Mesenchymal stem cell (in vitro differentiated cells and primary cell): ENCODE data around the gene MAN1B1.

Source experiments
- DNase-seq: peaks from one replicate; pipeline ENCODE4 v3.0.0-alpha.2; 2013
- H2AFZ ChIP-seq: one replicate; pipeline ENCODE4 v1.6.1; 2013; ENCODE audit warnings: low read depth, mild to moderate bottlenecking, control low read depth, inconsistent platforms, low read length, moderate library complexity
- H2AK5ac ChIP-seq: 2 replicates; pipeline ENCODE4 v1.6.1; 2013; ENCODE audit warnings: low read length, moderate library complexity, mild to moderate bottlenecking, inconsistent platforms; ENCODE audit not compliant: severe bottlenecking
- H2BK120ac ChIP-seq: one replicate; pipeline ENCODE4 v1.6.1; 2013; ENCODE audit warnings: low read depth, mild to moderate bottlenecking, inconsistent platforms, low read length, moderate library complexity
- H2BK12ac ChIP-seq, 2 experiments: one replicate each; pipeline ENCODE4 v1.6.1; 2013; ENCODE audit warnings: inconsistent platforms in 2 of 2, low read length in 2 of 2, mild to moderate bottlenecking in 2 of 2, moderate library complexity in 2 of 2, control low read depth in 1 of 2
- H2BK15ac ChIP-seq: one replicate; pipeline ENCODE4 v1.6.1; 2013; ENCODE audit warnings: mild to moderate bottlenecking, low read depth, inconsistent platforms; ENCODE audit not compliant: poor library complexity, severe bottlenecking
- H2BK5ac ChIP-seq: 2 replicates; pipeline ENCODE4 v1.6.1; 2013; ENCODE audit warnings: low read depth, mild to moderate bottlenecking, low read length, control low read depth, inconsistent platforms; ENCODE audit not compliant: poor library complexity, severe bottlenecking
- H3K14ac ChIP-seq, 2 experiments: one replicate each; pipeline ENCODE4 v1.6.1; 2013; ENCODE audit warnings: inconsistent platforms in 2 of 2, low read length in 2 of 2, control low read depth in 1 of 2, mild to moderate bottlenecking in 1 of 2, moderate library complexity in 1 of 2
- H3K18ac ChIP-seq, 2 experiments: one replicate each; pipeline ENCODE4 v1.6.1; 2013; ENCODE audit warnings: inconsistent platforms in 2 of 2, low read length in 2 of 2, control low read depth in 1 of 2, low read depth in 1 of 2, mild to moderate bottlenecking in 1 of 2
- H3K23ac ChIP-seq, 2 experiments: one replicate each; pipeline ENCODE4 v1.6.1; 2013; ENCODE audit warnings: inconsistent platforms in 2 of 2, low read length in 2 of 2, mild to moderate bottlenecking in 2 of 2, moderate library complexity in 2 of 2, control low read depth in 1 of 2
- H3K27ac ChIP-seq: 2 replicates; pipeline ENCODE4 v1.5.1; 2013; ENCODE audit warnings: mild to moderate bottlenecking, moderate library complexity, low read length, control low read depth, inconsistent platforms; ENCODE audit not compliant: poor library complexity, severe bottlenecking
- H3K27me3 ChIP-seq, 2 experiments: 2 replicates each; pipeline versions ENCODE4 v1.6.1 to v1.7.0; 2013; ENCODE audit warnings: low read length in 2 of 2, mild to moderate bottlenecking in 2 of 2, moderate library complexity in 2 of 2, control low read depth in 1 of 2, inconsistent platforms in 1 of 2; ENCODE audit not compliant: control insufficient read depth in 1 of 2, insufficient read depth in 1 of 2
- H3K36me3 ChIP-seq, 2 experiments: 2 replicates each; pipeline versions ENCODE4 v1.6.1 to v1.7.0; 2013; ENCODE audit warnings: low read length in 2 of 2, control low read depth in 1 of 2, inconsistent platforms in 1 of 2, low read depth in 1 of 2, mild to moderate bottlenecking in 1 of 2; ENCODE audit not compliant: insufficient read depth in 2 of 2, control insufficient read depth in 1 of 2
- H3K4ac ChIP-seq, 2 experiments: one replicate each; pipeline ENCODE4 v1.6.1; 2013; ENCODE audit warnings: inconsistent platforms in 2 of 2, low read length in 2 of 2, mild to moderate bottlenecking in 2 of 2, moderate library complexity in 2 of 2, control low read depth in 1 of 2, low read depth in 1 of 2
- H3K4me1 ChIP-seq: 2 replicates; pipeline ENCODE4 v1.6.1; 2013; ENCODE audit warnings: low read depth, low read length, control low read depth; ENCODE audit not compliant: control insufficient read depth, insufficient read depth
- H3K4me2 ChIP-seq: 2 replicates; pipeline ENCODE4 v1.6.1; 2013; ENCODE audit warnings: low read length, mild to moderate bottlenecking, inconsistent platforms; ENCODE audit not compliant: poor library complexity, severe bottlenecking
- H3K4me3 ChIP-seq, 2 experiments: 2 replicates each; pipeline versions ENCODE4 v1.5.1 to v1.7.0; 2013; ENCODE audit warnings: low read length in 2 of 2, mild to moderate bottlenecking in 2 of 2, control low read depth in 1 of 2, low read depth in 1 of 2; ENCODE audit not compliant: insufficient read depth in 1 of 2
- H3K79me1 ChIP-seq: replicated peaks from 2 replicates; pipeline ENCODE4 v1.6.1; 2013; ENCODE audit warnings: mild to moderate bottlenecking, control low read depth, low read length, inconsistent platforms; ENCODE audit not compliant: poor library complexity, severe bottlenecking
- H3K9ac ChIP-seq: 2 replicates; pipeline ENCODE4 v1.7.0; 2013; ENCODE audit warnings: mild to moderate bottlenecking, low read length, moderate library complexity
- H3K9me3 ChIP-seq: 2 replicates; pipeline ENCODE4 v1.7.0; 2013; ENCODE audit warnings: mild to moderate bottlenecking, low read length; ENCODE audit not compliant: control insufficient read depth
- H4K8ac ChIP-seq: one replicate; pipeline ENCODE4 v1.6.1; 2013; ENCODE audit warnings: inconsistent platforms, mild to moderate bottlenecking, low read length, moderate library complexity
- H4K91ac ChIP-seq: one replicate; pipeline ENCODE4 v1.6.1; 2013; ENCODE audit warnings: mild to moderate bottlenecking, low read length, inconsistent platforms
- WGBS: methylation state at CpG from one replicate; pipeline ENCODE4 v1.1.7; 2013; ENCODE audit warnings: mixed read lengths; 5-methylcytosine and 5-hydroxymethylcytosine counted together

MAN1B1 gene

GRCh38 chr9:137044037-137044436 is 42.7 kb upstream of the MAN1B1 start:
- Histone ChIP-seq H3K14ac (no peak overlapping the region), H3K27ac (no peak overlapping the region), H3K18ac (no peak overlapping the region), H4K8ac (no peak overlapping the region), H2BK15ac (no peak overlapping the region), H3K27me3 (peaks cover 15 to 48% of the 10 kb centered on the region in 2 experiments), H2AK5ac (no peak overlapping the region), H2BK120ac (no peak overlapping the region), H3K23ac (no peak overlapping the region), H3K4me3 (peak overlapping the region in 1 of 2 experiments; percentile 82), H3K9me3 (no peaks in the 10 kb centered on the region), H3K4me2 (no peak overlapping the region), H2BK12ac (no peak overlapping the region), H3K4ac (no peak overlapping the region), H2BK5ac (no peak overlapping the region), H4K91ac (no peak overlapping the region), H3K36me3 (peaks cover 10 to 28% of the 10 kb centered on the region in 2 experiments), H3K9ac (no peak overlapping the region), H3K79me1 (no peaks in the 10 kb centered on the region), H2AFZ (no peak overlapping the region), H3K4me1 (peaks cover 26% of the 10 kb centered on the region)
- no peak for DNase-seq
- WGBS = 90% methylated on average over 12 of the region's 12 CpGs

- H3K23ac ChIP-seq = no peak overlapping the region
- H3K27ac ChIP-seq = no peak overlapping the region
- peak overlapping the region in 1 of 2 experiments; percentile 82 for H3K4me3 ChIP-seq
- H2BK5ac ChIP-seq = no peak overlapping the region
- 82% methylated on average over 18 of the region's 18 CpGs for WGBS
- H3K4me1 ChIP-seq = peaks cover 27% of the 10 kb centered on the region
- no peak overlapping the region for H3K14ac ChIP-seq
- no peak overlapping the region for H4K8ac ChIP-seq
- no peak for DNase-seq
- H3K36me3 ChIP-seq = peaks cover 4 to 22% of the 10 kb centered on the region in 2 experiments
- H2BK12ac ChIP-seq = no peak overlapping the region
- H2AFZ ChIP-seq = no peak overlapping the region
- H3K9me3 ChIP-seq = no peaks in the 10 kb centered on the region
- no peak overlapping the region for H2BK120ac ChIP-seq
- no peak overlapping the region for H3K18ac ChIP-seq
- H3K79me1 ChIP-seq = no peaks in the 10 kb centered on the region
- H2BK15ac ChIP-seq = no peak overlapping the region
- H3K4me2 ChIP-seq = no peak overlapping the region
- no peak overlapping the region for H3K4ac ChIP-seq
- H2AK5ac ChIP-seq = no peak overlapping the region
- H3K9ac ChIP-seq = peak overlapping the region; percentile 59
- no peak overlapping the region for H4K91ac ChIP-seq
- peaks cover 21 to 54% of the 10 kb centered on the region in 2 experiments for H3K27me3 ChIP-seq
Observed at GRCh38 chr9:137044502-137045177, 42.1 kb upstream of the MAN1B1 start.

DNA sequence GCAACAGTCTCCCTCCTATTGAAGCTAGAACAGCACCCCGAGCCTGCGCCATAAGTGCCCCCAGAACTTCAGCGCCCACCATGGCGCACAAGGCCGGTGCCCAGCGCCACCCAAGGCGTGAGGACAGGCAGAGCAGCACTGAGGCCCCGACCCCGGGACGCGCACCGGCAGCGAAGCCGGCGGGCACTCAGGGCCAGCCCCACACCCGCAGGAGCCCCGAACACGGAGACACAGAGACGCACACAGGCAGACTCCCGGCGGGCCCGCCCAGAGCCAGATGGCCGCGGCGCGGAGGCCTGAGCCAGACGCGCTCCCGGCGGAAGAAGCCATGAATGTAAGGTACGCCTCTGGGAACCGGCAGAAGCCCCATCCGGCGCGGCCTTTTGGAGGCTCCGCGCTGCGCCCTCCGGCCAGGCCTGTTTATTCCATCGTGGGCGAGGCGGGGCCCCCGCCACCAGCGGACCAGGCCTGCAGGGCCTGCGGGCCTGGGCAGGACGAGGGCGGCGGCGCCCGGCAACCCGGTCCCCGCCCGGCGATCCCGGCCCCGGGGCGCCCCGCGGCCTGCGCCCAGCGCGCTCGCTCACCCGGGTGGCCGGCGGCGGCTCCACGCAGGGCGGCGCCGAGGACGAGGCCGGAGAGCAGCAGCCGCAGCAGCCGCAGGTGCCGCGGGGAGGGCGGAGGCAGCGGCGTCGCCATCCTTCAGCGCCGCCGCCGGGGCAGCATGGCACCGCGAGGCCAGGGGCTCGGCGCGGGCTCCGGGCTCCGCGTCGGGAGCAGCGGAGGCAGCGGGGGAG is 41.3 kb upstream of the MAN1B1 start:
- H3K18ac ChIP-seq = peak overlapping the region in 1 of 2 experiments; percentile 42
- peak; percentile 48 for DNase-seq

More for the DNA sequence above, 41.3 kb upstream of the MAN1B1 start:
- Histone ChIP-seq H2BK120ac (no peak overlapping the region), H3K9me3 (no peaks in the 10 kb centered on the region), H3K4me1 (peaks cover 27% of the 10 kb centered on the region), H2AK5ac (no peak overlapping the region), H2AFZ (peak overlapping the region; percentile 96), H3K23ac (no peak overlapping the region), H3K27ac (no peak overlapping the region), H2BK5ac (no peak overlapping the region), H3K4me3 (peak overlapping the region; percentile 63 to 82), H3K9ac (peak overlapping the region; percentile 72), H2BK15ac (no peak overlapping the region), H3K14ac (no peak overlapping the region), H3K36me3 (peaks cover 0 to 13% of the 10 kb centered on the region in 2 experiments), H4K8ac (peak overlapping the region; percentile 55), H3K27me3 (peaks cover 30 to 62% of the 10 kb centered on the region in 2 experiments), H2BK12ac (no peak overlapping the region), H3K4me2 (peak overlapping the region; percentile 91), H3K79me1 (no peaks in the 10 kb centered on the region), H3K4ac (no peak overlapping the region), H4K91ac (no peak overlapping the region)
- 13% methylated on average over 47 of the region's 96 CpGs for WGBS
